ENCODE data around the gene CPNE5. TPM values are rescaled to one million over a fixed set of nuclear protein-coding genes. Genes with fewer than 3 reads are reported as not detected.
A peak's percentile ranks its signal among the peaks of the same experiment; 100 is the strongest.

CPNE5 gene
- total RNA-seq, 4 donors from 2014 or later, result 9.5 to 33.8 (median 12.2) TPM

- peak overlapping the region in 1 of 2 donors; percentile 92 for H3K27ac ChIP-seq
These were observed 45.4 kb upstream of the CPNE5 start for GRCh38 chr6:36884610-36885009.

GRCh38 chr6:36875250-36875633, 36.0 kb upstream of the CPNE5 start:
- H3K27ac ChIP-seq, result peak overlapping the region; percentile 77 to 87

More at GRCh38 chr6:36884610-36885009, 45.4 kb upstream of the CPNE5 start:
- Histone ChIP-seq H3K4me3 (no peak overlapping the region), H3K9me3 (no peaks in the 10 kb centered on the region), H3K4me1 (peaks cover 6 to 7% of the 10 kb centered on the region in 2 donors), H3K36me3 (no peaks in the 10 kb centered on the region), H3K27me3 (no peaks in the 10 kb centered on the region)
- TF ChIP-seq POLR2A (IDR thresholded peaks at IDR 0.05) (no peak), CTCF (IDR thresholded peaks at IDR 0.05) (no peak)
- intact Hi-C loops (cut with DNase I; ENCODE audit: low total_unique reads), result loop anchor here (10.0 kb wide), 1 partner anchor 130 kb away; no protein-coding TSS in a partner anchor
- DNase-seq, result no peak

GRCh38 chr6:36874443-36875249, 35.4 kb upstream of the CPNE5 start, which contains the start of gene PPIL1:
PPIL1 (minus strand) TSS chr6:36874803; CDS start chr6:36874772, 31 bp downstream.
- intact Hi-C loops (cut with DNase I; ENCODE audit: low total_unique reads), result no loop called here
- H3K4me1 ChIP-seq, result peaks cover 0 to 5% of the 10 kb centered on the region in 2 donors
- H3K27me3 ChIP-seq, result no peaks in the 10 kb centered on the region
- peak; percentile 81 to 82 for DNase-seq
- H3K9me3 ChIP-seq, result no peaks in the 10 kb centered on the region
- TF ChIP-seq CTCF (IDR thresholded peaks at IDR 0.05) (peak in 2 of 4 experiments; percentile 10 to 21), POLR2A (IDR thresholded peaks at IDR 0.05) (peak in 1 of 2 donors; percentile 43)
- peak within 1 kb of the TSS; percentile 77 to 87 for H3K27ac ChIP-seq
- H3K36me3 ChIP-seq, result no peaks in the 10 kb centered on the region
- H3K4me3 ChIP-seq, result peak within 1 kb of the TSS; percentile 78 to 95

More at GRCh38 chr6:36875250-36875633, 36.0 kb upstream of the CPNE5 start:
- Histone ChIP-seq H3K27me3 (no peaks in the 10 kb centered on the region), H3K36me3 (no peaks in the 10 kb centered on the region), H3K4me3 (peak overlapping the region; percentile 78 to 95), H3K9me3 (no peaks in the 10 kb centered on the region), H3K4me1 (peaks cover 0 to 5% of the 10 kb centered on the region in 2 donors)
- intact Hi-C loops (cut with DNase I; ENCODE audit: low total_unique reads), result no loop called here
- DNase-seq, result no peak
- TF ChIP-seq CTCF (IDR thresholded peaks at IDR 0.05) (no peak), POLR2A (IDR thresholded peaks at IDR 0.05) (no peak)

GRCh38 chr6:36873612-36874442, 34.6 kb upstream of the CPNE5 start:
- Histone ChIP-seq H3K27me3 (no peaks in the 10 kb centered on the region), H3K36me3 (no peaks in the 10 kb centered on the region), H3K9me3 (no peaks in the 10 kb centered on the region), H3K4me1 (peaks cover 0 to 5% of the 10 kb centered on the region in 2 donors), H3K27ac (peak overlapping the region; percentile 77 to 87), H3K4me3 (peak overlapping the region; percentile 78 to 95)
- TF ChIP-seq POLR2A (IDR thresholded peaks at IDR 0.05) (no peak), CTCF (IDR thresholded peaks at IDR 0.05) (no peak)
- intact Hi-C loops (cut with DNase I; ENCODE audit: low total_unique reads), result no loop called here
- peak in 1 of 2 donors; percentile 37 for DNase-seq

Data from uterus (tissue), 4 donors.